GM18508 (cell line): Measurements from ENCODE around the gene RAB3IL1.

Experiments used
- ATAC-seq: cut with Tn5 transposase; IDR thresholded peaks from one replicate; pipeline ENCODE4 v1.9.1; 2021; ENCODE audit warnings: moderate number of reproducible peaks; ENCODE audit not compliant: insufficient read depth, unreplicated experiment

RAB3IL1 gene

GRCh38 chr11:61851113-61851899 is 66.1 kb downstream of the RAB3IL1 start:
- ATAC-seq = no peak

- no peak for ATAC-seq
Measured at GRCh38 chr11:61850687-61851086, 66.7 kb downstream of the RAB3IL1 start.

- no peak for ATAC-seq
Measured at GRCh38 chr11:61848631-61849030, 68.7 kb downstream of the RAB3IL1 start.

- ATAC-seq = no peak
Measured at GRCh38 chr11:61847914-61848581, 69.3 kb downstream of the RAB3IL1 start.
